DND-41 (cell line): ENCODE data around the gene CCDC13.

Experiments used
- CTCF ChIP-seq: IDR thresholded peaks from 2 replicates; pipeline ENCODE4 v1.5.1; 2012; ENCODE audit warnings: borderline replicate concordance, low read length, moderate library complexity, mild to moderate bottlenecking; ENCODE audit not compliant: poor library complexity, severe bottlenecking; ENCODE audit errors: extremely low read depth
- EZH2 ChIP-seq: IDR thresholded peaks from 3 replicates; pipeline ENCODE4 v1.6.1; 2012; ENCODE audit warnings: borderline replicate concordance, low read depth, mild to moderate bottlenecking, moderate library complexity, low read length, inconsistent platforms; ENCODE audit not compliant: severe bottlenecking

DNA sequence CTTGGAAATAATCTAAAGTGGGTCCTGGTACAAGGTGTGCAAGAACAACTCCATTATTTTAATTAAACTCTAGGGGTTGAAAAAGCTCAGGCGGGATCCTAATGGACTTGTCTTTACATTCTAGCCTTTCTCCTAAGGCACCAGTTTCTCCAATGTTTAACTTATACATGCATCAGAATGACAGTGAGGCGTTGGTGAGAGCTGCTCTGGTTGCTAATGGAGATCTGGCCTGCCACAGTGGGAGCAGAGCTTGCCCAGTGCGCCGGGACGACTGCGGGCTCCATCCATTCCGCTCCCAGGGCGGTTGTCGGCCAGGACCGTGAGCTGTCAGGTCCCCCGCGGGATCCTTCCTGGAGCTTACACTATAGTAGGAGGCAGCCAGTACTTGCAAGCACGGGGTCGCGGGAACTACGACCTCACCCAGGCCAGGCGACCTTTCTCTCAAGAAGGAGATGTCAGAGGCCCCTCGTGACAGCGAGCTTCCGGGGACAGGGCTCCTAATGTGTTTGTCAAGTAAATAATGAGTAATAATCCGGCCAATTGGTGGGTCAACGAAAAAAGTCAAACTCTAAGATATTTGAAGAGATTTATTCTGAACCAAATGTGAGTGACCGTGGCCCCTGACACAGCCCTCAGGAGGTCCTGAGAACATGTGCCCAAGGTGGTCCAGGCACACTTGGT, 32.2 kb upstream of the CCDC13 start:
- TF ChIP-seq CTCF (no peak), EZH2 (no peak)
